ENCODE results near the gene TMEM54.

TMEM54 gene

DNA sequence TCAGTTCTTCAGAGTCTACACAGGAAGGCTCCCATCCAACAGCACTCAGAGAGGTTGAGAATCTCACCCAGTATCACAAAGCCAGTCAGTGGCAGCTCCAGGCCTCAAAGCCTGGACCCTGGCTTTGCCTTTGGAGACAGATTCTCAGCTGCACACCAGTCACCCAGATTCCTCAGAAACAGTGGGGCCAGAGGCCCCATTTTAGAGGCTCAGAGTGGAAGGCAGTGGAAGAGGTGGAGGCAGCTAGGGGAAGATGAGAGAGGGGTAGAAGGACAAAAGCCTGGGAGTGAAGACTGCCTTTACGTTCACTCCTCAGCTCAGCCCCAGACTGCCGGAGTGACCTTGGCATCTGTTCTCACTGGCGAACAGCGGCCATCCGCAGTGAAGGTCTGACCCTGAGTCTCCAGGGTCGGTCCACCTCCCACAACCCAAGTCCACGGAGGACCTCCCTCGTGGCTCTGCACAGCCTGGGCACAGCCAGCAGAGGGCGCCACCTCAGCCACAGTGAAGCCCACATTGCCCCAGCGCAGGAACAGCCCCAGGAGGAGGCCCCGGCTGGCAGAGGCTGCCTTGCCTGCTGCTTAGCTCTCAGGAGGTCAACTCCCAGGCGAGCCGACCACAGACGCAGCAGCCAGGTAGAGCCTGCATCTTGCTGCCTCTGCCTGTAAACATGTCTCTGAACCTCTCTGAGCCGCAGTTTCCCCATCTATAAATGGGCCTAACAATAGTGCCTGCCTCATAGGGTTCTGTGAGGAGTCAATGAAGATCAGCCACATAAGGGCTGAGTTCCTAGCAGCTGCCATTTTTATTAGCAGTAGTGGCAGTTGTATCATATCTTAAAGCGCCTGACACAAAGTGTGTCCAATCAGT is 24.6 kb downstream of the TMEM54 start:
- DNase-seq (ENCODE audit: low read depth): peak; percentile 41
- H3K4me3 ChIP-seq (ENCODE audit: control insufficient read depth, low read depth, low read length): no peak overlapping the region
- TF ChIP-seq, protein P1, sequence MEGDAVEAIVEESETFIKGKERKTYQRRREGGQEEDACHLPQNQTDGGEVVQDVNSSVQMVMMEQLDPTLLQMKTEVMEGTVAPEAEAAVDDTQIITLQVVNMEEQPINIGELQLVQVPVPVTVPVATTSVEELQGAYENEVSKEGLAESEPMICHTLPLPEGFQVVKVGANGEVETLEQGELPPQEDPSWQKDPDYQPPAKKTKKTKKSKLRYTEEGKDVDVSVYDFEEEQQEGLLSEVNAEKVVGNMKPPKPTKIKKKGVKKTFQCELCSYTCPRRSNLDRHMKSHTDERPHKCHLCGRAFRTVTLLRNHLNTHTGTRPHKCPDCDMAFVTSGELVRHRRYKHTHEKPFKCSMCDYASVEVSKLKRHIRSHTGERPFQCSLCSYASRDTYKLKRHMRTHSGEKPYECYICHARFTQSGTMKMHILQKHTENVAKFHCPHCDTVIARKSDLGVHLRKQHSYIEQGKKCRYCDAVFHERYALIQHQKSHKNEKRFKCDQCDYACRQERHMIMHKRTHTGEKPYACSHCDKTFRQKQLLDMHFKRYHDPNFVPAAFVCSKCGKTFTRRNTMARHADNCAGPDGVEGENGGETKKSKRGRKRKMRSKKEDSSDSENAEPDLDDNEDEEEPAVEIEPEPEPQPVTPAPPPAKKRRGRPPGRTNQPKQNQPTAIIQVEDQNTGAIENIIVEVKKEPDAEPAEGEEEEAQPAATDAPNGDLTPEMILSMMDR (conservative IDR thresholded peaks at IDR 0.05; ENCODE audit: control insufficient read depth, insufficient read depth, low read depth, low read length): peak; percentile 81

DNA sequence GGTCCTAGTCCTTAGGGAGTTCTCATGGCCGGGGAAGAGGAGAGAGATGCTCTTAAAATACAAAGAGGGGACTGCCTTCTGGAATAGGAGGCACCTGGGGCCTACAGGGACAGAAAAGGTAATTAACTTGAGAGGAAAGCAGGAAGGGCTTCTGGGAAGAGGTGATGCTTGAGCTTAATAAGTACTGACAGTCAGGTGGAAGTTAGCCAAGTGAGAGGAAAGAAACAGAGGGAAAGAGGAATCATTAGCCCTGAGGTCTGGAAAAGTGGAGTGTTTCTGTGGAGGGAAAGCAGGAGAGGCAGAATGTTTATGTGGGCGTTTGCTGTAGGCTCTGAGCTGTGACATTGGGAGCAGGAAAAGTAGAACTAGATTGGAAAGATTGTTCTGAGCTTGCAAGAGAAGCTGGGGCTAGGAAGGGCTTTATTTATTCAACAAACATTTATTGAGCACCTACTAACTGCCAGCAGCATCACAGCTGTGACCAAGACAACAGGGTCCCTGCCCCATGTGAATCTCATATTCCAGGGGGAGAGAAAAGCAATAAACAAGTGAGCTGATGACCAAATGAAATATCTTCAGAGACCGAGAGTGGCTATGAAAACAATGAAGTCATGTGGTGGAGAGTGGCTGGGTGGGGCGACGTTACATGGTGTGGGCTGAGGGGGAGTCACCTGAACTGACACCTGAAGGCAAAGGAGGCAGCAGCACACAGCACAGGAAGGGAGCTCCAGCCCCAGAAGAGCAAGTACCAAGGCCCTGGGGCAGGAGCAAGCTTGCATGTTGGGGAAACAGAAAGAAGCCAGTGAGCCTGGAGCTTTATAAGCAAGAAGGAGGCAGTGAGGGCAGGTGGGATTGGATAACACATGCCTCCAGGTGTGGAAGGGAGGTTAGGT is 26.1 kb downstream of the TMEM54 start:
- H3K4me3 ChIP-seq (ENCODE audit: control insufficient read depth, low read depth, low read length): no peak overlapping the region
- DNase-seq (ENCODE audit: low read depth): no peak
- TF ChIP-seq, protein P1 (conservative IDR thresholded peaks at IDR 0.05; ENCODE audit: control insufficient read depth, insufficient read depth, low read depth, low read length): no peak

DNA sequence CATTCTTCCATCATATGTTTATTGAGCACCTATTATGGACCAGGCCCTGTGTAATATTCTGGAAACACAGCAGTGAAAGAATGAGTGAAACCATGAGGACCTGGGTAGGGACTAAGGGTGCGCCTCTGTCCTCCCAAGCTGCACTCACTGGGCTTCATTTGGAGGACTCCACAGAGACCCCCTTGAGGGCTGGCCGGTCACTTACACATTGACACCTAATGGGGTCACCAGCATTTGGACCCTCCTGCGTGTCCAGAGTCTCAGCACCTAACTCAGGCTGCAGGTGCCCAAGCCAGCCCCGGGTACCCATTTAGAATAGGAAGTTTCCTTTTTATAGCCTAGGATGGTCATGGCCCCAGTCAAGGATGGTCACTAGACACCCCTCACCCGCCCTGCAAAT is 27.7 kb downstream of the TMEM54 start:
- TF ChIP-seq, protein P1 (conservative IDR thresholded peaks at IDR 0.05; ENCODE audit: control insufficient read depth, insufficient read depth, low read depth, low read length): no peak
- no peak for DNase-seq (ENCODE audit: low read depth)

DNA sequence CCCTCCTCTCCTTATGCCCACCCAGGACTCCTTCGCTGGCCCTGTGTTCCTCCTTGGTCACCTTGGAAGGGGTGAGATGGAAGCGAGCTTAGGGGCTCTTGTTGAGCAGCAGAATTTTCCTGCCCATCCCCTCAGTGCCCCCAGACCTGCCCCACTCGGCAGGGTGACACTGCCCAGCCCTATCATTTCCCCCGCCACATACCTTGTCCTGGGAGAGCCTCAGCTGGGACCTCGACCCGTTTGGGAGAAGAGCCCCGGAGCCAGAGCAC is 29.1 kb downstream of the TMEM54 start:
- no peak overlapping the region for H3K4me3 ChIP-seq (ENCODE audit: control insufficient read depth, low read depth, low read length)
- DNase-seq (ENCODE audit: low read depth): no peak

More for the DNA sequence above, 27.7 kb downstream of the TMEM54 start:
- no peak overlapping the region for H3K4me3 ChIP-seq (ENCODE audit: control insufficient read depth, low read depth, low read length)

DNA sequence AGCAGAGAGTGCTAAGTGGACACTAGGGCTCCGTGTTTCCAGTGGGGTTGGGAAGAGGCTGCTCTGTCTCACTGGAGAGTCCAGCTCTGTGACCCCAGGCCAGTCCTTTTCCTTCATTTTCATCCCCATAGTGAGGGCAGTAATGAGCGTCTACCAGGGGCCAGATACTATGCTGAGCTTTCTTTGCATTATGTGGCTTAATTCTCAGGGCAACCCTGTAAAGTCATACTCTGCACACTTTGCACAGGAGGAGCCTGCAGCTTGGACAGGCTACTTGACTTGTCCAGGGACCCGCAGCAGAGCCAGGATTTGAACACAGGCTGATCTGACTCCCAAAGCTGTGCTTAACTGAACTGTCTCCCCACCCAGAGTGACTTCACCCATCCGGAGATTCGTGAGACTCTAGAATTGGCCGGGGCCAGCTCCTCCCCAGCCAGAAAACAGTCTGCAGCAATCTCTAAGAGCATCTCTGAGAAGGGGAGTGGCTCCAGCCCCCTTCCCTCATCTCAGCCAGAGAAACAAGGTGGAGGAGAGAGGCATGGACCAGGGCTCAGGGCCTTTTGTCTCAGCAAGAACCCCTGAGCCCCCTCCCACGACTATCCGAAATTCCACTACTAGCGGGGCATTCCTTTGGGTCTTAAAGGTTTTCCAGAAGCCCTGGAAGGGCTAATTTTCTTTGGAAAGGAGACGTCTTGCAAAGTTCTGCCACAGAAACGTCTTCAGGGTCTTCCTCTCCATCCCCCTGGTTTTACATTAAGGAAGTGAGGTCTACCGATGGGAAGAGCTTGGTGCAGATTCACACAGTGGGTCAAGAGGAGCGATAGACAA is 29.6 kb downstream of the TMEM54 start:
- peak overlapping the region; percentile 25 for H3K4me3 ChIP-seq (ENCODE audit: control insufficient read depth, low read depth, low read length)
- peak; percentile 10 for DNase-seq (ENCODE audit: low read depth)
- TF ChIP-seq, protein P1 (conservative IDR thresholded peaks at IDR 0.05; ENCODE audit: control insufficient read depth, insufficient read depth, low read depth, low read length): no peak

More for the DNA sequence above, 29.1 kb downstream of the TMEM54 start:
- TF ChIP-seq, protein P1 (conservative IDR thresholded peaks at IDR 0.05; ENCODE audit: control insufficient read depth, insufficient read depth, low read depth, low read length): no peak
